OCI-LY1 (cell line): Measurements from ENCODE around the gene HIVEP2.

Experiments
- CTCF ChIP-seq: fragments of 200-600 bp; sonication (generic), shearing (Covaris generic); IDR thresholded peaks from 2 replicates; pipeline ENCODE4 v1.5.1; 2017; ENCODE audit warnings: mild to moderate bottlenecking, antibody characterized with exemption, low read length, moderate library complexity, mixed read lengths
- EZH2 ChIP-seq: fragments of 200-600 bp; sonication (generic), shearing (Covaris generic); IDR thresholded peaks from 2 replicates; pipeline ENCODE4 v1.8.0; 2017; ENCODE audit warnings: borderline replicate concordance, mixed run types, mild to moderate bottlenecking, antibody characterized with exemption, low read length, moderate library complexity, mixed read lengths

GRCh38 chr6:142824426-142824825 is 120.5 kb downstream of the HIVEP2 start:
- TF ChIP-seq CTCF, result no peak
- no peak for TF ChIP-seq EZH2
